ENCODE results near the gene RAB3C. TPM values are rescaled to one million over a fixed set of nuclear protein-coding genes. Genes with fewer than 3 reads are reported as not detected.

RAB3C gene
- polyA plus RNA-seq, 1 donor (not counting 4 experiments of a cell fraction or from before 2014, with no cell fraction given), result not detected

- no peak for TF ChIP-seq EZH2 (IDR thresholded peaks at IDR 0.05; ENCODE audit: low read length)
- no peak for TF ChIP-seq CTCF (optimal IDR thresholded peaks at IDR 0.05 in 1 of 3, IDR thresholded peaks at IDR 0.05 in 1 of 3, conservative IDR thresholded peaks at IDR 0.05 in 1 of 3; ENCODE audit: extremely low read depth in 1 of 3, insufficient read depth in 2 of 3, low read length in 3 of 3)
- FAIRE-seq, result no peak
- Histone ChIP-seq H3K4me1 (ENCODE audit: control insufficient read depth, extremely low read depth, insufficient read depth, low read length) (no peaks in the 10 kb centered on the region), H3K9ac (ENCODE audit: control insufficient read depth, extremely low read depth, insufficient read depth, low read length) (no peak overlapping the region), H3K27ac (ENCODE audit: control insufficient read depth, insufficient read depth, low read length) (no peak overlapping the region), H3K79me2 (ENCODE audit: control insufficient read depth, insufficient read depth, low read length) (no peaks in the 10 kb centered on the region), H3K4me2 (ENCODE audit: control insufficient read depth, extremely low read depth, insufficient read depth, low read depth, low read length) (no peak overlapping the region), H3K9me1 (ENCODE audit: control insufficient read depth, extremely low read depth, insufficient read depth, low read length) (no peaks in the 10 kb centered on the region), H3K27me3 (ENCODE audit: control insufficient read depth, extremely low read depth, insufficient read depth, low read length) (no peaks in the 10 kb centered on the region), H4K20me1 (ENCODE audit: control insufficient read depth, extremely low read depth, insufficient read depth, low read length) (no peaks in the 10 kb centered on the region), H2AFZ (ENCODE audit: control insufficient read depth, low read length) (no peak overlapping the region), H3K4me3 (ENCODE audit: control insufficient read depth in 2 of 3, extremely low read depth in 1 of 3, insufficient read depth in 2 of 3, low read depth in 1 of 3, low read length in 3 of 3) (no peak overlapping the region), H3K36me3 (ENCODE audit: control insufficient read depth in 2 of 2, extremely low read depth in 1 of 2, insufficient read depth in 2 of 2, low read length in 2 of 2) (no peaks in the 10 kb centered on the region), H3K9me3 (ENCODE audit: control insufficient read depth, low read depth, low read length) (no peaks in the 10 kb centered on the region)
- no peak for DNase-seq (ENCODE audit: low read depth, low spot score)
- dilution Hi-C loops (cut with MboI; ENCODE audit: extremely low pct_ligation_motif_present, low sequenced_read_pairs), result no loop called here
These were observed 187.3 kb downstream of the RAB3C start for GRCh38 chr5:58770136-58770535.

- Histone ChIP-seq H3K4me3 (ENCODE audit: control insufficient read depth in 2 of 3, extremely low read depth in 1 of 3, insufficient read depth in 2 of 3, low read depth in 1 of 3, low read length in 3 of 3) (no peak overlapping the region), H3K4me1 (ENCODE audit: control insufficient read depth, extremely low read depth, insufficient read depth, low read length) (no peaks in the 10 kb centered on the region), H3K27me3 (ENCODE audit: control insufficient read depth, extremely low read depth, insufficient read depth, low read length) (no peaks in the 10 kb centered on the region), H3K9me3 (ENCODE audit: control insufficient read depth, low read depth, low read length) (no peaks in the 10 kb centered on the region), H3K79me2 (ENCODE audit: control insufficient read depth, insufficient read depth, low read length) (no peaks in the 10 kb centered on the region), H3K4me2 (ENCODE audit: control insufficient read depth, extremely low read depth, insufficient read depth, low read depth, low read length) (no peak overlapping the region), H4K20me1 (ENCODE audit: control insufficient read depth, extremely low read depth, insufficient read depth, low read length) (no peaks in the 10 kb centered on the region), H3K27ac (ENCODE audit: control insufficient read depth, insufficient read depth, low read length) (no peak overlapping the region), H3K9me1 (ENCODE audit: control insufficient read depth, extremely low read depth, insufficient read depth, low read length) (no peaks in the 10 kb centered on the region), H2AFZ (ENCODE audit: control insufficient read depth, low read length) (no peak overlapping the region), H3K36me3 (ENCODE audit: control insufficient read depth in 2 of 2, extremely low read depth in 1 of 2, insufficient read depth in 2 of 2, low read length in 2 of 2) (no peaks in the 10 kb centered on the region), H3K9ac (ENCODE audit: control insufficient read depth, extremely low read depth, insufficient read depth, low read length) (no peak overlapping the region)
- no peak for DNase-seq (ENCODE audit: low read depth, low spot score)
- TF ChIP-seq EZH2 (IDR thresholded peaks at IDR 0.05; ENCODE audit: low read length), result no peak
- TF ChIP-seq CTCF (optimal IDR thresholded peaks at IDR 0.05 in 1 of 3, IDR thresholded peaks at IDR 0.05 in 1 of 3, conservative IDR thresholded peaks at IDR 0.05 in 1 of 3; ENCODE audit: extremely low read depth in 1 of 3, insufficient read depth in 2 of 3, low read length in 3 of 3), result no peak
- dilution Hi-C loops (cut with MboI; ENCODE audit: extremely low pct_ligation_motif_present, low sequenced_read_pairs), result no loop called here
- no peak for FAIRE-seq
These were observed 188.9 kb downstream of the RAB3C start for GRCh38 chr5:58771796-58772195.
